ENCODE results near the gene EPHB3. TPM values are rescaled to one million over a fixed set of nuclear protein-coding genes. Genes with fewer than 3 reads are reported as not detected.

EPHB3 gene
- total and polyA plus RNA-seq, 5 donors from 2014 or later: not detected

DNA sequence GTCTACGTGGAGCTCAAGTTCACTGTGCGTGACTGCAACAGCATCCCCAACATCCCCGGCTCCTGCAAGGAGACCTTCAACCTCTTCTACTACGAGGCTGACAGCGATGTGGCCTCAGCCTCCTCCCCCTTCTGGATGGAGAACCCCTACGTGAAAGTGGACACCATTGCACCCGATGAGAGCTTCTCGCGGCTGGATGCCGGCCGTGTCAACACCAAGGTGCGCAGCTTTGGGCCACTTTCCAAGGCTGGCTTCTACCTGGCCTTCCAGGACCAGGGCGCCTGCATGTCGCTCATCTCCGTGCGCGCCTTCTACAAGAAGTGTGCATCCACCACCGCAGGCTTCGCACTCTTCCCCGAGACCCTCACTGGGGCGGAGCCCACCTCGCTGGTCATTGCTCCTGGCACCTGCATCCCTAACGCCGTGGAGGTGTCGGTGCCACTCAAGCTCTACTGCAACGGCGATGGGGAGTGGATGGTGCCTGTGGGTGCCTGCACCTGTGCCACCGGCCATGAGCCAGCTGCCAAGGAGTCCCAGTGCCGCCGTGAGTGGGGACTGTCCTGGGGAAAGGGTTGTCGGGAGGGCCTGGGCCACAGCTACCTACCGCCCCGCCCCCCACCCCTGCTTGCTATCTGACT lies 11.2 kb downstream of the EPHB3 start:
- no peaks in the 10 kb centered on the region for H3K36me3 ChIP-seq (ENCODE audit: control insufficient read depth, insufficient read depth, low read length)
- no peak overlapping the region for H3K27ac ChIP-seq (ENCODE audit: insufficient read depth, low read length, poor library complexity, severe bottlenecking)
- Mint-ChIP-seq H3K4me1 (peaks cover 0 to 7% (median 0%) of the 10 kb centered on the region in 4 donors), H3K9me3 (peaks cover 0 to 2% (median 0%) of the 10 kb centered on the region in 7 donors), H3K4me3 (peak overlapping the region in 1 of 4 donors; percentile 27), H3K27ac (no peak overlapping the region), H3K27me3 (peaks cover 23% of the 10 kb centered on the region), H3K36me3 (no peaks in the 10 kb centered on the region)
- DNase-seq (no peak), ATAC-seq (ENCODE audit: low read depth in 2 of 2) (no peak)
- H3K27me3 ChIP-seq (ENCODE audit: control insufficient read depth, insufficient read depth, low read length): peaks cover 14% of the 10 kb centered on the region
- peaks cover 8% of the 10 kb centered on the region for H3K4me1 ChIP-seq (ENCODE audit: control insufficient read depth, insufficient read depth, low read length, poor library complexity, severe bottlenecking)
- no peak overlapping the region for H3K4me3 ChIP-seq (ENCODE audit: low read depth, low read length)
- H3K9me3 ChIP-seq (ENCODE audit: control insufficient read depth in 2 of 2, low read length in 2 of 2): no peaks in the 10 kb centered on the region

DNA sequence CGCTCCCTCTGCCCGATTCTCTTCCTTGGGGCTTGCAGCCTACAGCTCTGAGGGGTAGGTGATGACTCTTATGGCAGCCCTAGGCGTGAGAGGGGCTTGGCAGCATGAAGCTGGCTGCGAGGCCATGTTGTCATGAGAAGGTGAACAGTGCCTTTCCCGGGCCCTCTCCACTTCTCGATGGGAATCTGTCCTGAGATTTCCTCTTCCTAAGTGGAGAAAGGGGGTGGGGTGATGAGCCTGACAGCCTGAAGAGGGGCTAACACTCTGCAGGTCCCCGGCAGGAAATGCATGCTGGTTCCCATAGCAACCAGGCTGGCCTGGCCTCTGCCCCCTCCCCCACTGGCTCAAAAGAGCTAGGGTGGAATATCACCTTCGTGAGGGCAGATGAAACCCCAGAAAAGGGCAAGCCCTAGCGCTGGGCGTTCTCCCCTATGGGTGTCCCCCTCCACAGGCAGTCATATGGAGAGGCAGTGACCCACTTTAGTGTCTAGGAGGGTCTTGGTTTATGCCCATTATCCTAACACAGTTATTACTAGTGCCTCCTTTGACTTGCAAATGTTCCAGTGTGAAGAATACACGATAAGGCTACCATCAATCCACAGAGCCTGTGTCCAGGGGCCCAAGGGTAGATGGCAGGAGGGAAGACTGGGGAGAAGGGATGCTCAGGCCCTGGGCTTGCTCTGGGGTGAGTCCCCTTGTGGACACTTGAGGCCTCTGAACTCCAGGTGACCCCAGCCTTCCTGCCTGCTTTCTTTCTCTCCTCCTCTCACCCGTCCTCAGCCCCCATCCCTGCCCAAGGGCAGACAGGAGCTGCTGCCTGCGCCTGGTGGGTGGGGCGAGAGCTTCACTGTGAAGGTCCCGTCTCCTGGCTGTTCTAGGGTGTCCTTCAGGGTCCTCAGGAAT lies 13.2 kb downstream of the EPHB3 start:
- Mint-ChIP-seq H3K4me1 (peaks cover 0 to 4% (median 0%) of the 10 kb centered on the region in 4 donors), H3K36me3 (no peaks in the 10 kb centered on the region), H3K9me3 (peaks cover 0 to 2% (median 0%) of the 10 kb centered on the region in 7 donors), H3K27ac (no peak overlapping the region), H3K27me3 (peaks cover 19% of the 10 kb centered on the region), H3K4me3 (no peak overlapping the region)
- Histone ChIP-seq H3K4me1 (ENCODE audit: control insufficient read depth, insufficient read depth, low read length, poor library complexity, severe bottlenecking) (no peaks in the 10 kb centered on the region), H3K36me3 (ENCODE audit: control insufficient read depth, insufficient read depth, low read length) (no peaks in the 10 kb centered on the region), H3K9me3 (ENCODE audit: control insufficient read depth in 2 of 2, low read length in 2 of 2) (no peaks in the 10 kb centered on the region), H3K27ac (ENCODE audit: insufficient read depth, low read length, poor library complexity, severe bottlenecking) (no peak overlapping the region), H3K27me3 (ENCODE audit: control insufficient read depth, insufficient read depth, low read length) (peaks cover 7% of the 10 kb centered on the region), H3K4me3 (ENCODE audit: low read depth, low read length) (no peak overlapping the region)
- DNase-seq (no peak), ATAC-seq (ENCODE audit: low read depth in 2 of 2) (no peak)

DNA sequence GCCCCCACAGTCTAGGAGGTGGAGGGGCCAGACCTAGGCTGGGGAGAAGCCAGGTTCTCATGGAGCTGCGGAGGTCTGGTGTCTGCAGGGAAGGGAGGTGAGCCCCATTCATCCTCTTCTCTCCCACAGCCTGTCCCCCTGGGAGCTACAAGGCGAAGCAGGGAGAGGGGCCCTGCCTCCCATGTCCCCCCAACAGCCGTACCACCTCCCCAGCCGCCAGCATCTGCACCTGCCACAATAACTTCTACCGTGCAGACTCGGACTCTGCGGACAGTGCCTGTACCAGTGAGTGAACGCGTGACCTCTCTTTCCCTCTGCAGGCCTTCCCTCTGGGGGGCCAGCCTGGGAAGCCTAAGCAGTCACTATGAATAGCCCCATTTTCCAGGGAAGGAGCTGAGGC lies 14.1 kb downstream of the EPHB3 start:
- H3K4me3 Mint-ChIP-seq: no peak overlapping the region
- H3K4me1 ChIP-seq (ENCODE audit: control insufficient read depth, insufficient read depth, low read length, poor library complexity, severe bottlenecking): no peaks in the 10 kb centered on the region
- DNase-seq (no peak), ATAC-seq (ENCODE audit: low read depth in 2 of 2) (no peak)
- H3K27ac Mint-ChIP-seq: no peak overlapping the region
- H3K4me3 ChIP-seq (ENCODE audit: low read depth, low read length): no peak overlapping the region
- peaks cover 0 to 4% (median 0%) of the 10 kb centered on the region in 4 donors for H3K4me1 Mint-ChIP-seq
- H3K9me3 ChIP-seq (ENCODE audit: control insufficient read depth in 2 of 2, low read length in 2 of 2): no peaks in the 10 kb centered on the region
- no peak overlapping the region for H3K27ac ChIP-seq (ENCODE audit: insufficient read depth, low read length, poor library complexity, severe bottlenecking)
- H3K27me3 ChIP-seq (ENCODE audit: control insufficient read depth, insufficient read depth, low read length): no peaks in the 10 kb centered on the region
- H3K36me3 ChIP-seq (ENCODE audit: control insufficient read depth, insufficient read depth, low read length): no peaks in the 10 kb centered on the region
- H3K27me3 Mint-ChIP-seq: peaks cover 11% of the 10 kb centered on the region
- peaks cover 0 to 2% (median 0%) of the 10 kb centered on the region in 7 donors for H3K9me3 Mint-ChIP-seq
- no peaks in the 10 kb centered on the region for H3K36me3 Mint-ChIP-seq

DNA sequence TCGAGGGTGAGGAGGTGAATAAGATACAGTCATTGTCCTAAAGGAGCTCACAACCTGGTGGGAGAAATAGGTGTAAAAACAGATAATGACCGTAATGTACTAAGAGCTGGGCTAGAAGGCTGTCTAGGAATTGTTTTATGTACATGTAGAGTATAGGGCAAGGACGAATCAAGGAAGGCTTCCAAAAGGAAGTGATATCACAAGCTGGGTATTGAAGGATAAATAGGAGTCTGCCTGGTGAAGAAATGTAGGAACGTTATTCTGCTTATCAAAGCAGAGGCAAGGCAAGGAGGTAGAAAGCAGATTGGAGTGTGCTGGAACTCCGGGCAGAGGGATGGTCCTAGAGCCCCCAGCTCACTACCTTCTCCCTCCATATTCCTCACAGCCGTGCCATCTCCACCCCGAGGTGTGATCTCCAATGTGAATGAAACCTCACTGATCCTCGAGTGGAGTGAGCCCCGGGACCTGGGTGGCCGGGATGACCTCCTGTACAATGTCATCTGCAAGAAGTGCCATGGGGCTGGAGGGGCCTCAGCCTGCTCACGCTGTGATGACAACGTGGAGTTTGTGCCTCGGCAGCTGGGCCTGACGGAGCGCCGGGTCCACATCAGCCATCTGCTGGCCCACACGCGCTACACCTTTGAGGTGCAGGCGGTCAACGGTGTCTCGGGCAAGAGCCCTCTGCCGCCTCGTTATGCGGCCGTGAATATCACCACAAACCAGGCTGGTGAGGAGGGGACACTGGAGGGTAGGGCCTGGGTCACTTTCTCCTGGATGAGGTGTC lies 15.1 kb downstream of the EPHB3 start:
- peaks cover 0 to 2% (median 0%) of the 10 kb centered on the region in 4 donors for H3K4me1 Mint-ChIP-seq

DNA sequence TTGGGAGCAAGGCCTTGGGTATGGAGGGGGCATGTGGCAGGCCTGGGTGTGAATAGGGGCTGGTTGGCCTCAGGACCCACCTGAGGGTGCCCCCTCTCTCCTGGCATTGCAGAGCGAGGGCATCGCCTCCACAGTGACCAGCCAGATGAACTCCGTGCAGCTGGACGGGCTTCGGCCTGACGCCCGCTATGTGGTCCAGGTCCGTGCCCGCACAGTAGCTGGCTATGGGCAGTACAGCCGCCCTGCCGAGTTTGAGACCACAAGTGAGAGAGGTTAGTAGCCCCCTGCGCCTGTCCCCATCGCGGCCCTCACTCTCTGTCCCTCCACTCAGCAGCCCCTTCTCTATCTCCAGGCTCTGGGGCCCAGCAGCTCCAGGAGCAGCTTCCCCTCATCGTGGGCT lies 16.0 kb downstream of the EPHB3 start:
- no peaks in the 10 kb centered on the region for H3K4me1 ChIP-seq (ENCODE audit: control insufficient read depth, insufficient read depth, low read length, poor library complexity, severe bottlenecking)
- no peak overlapping the region for H3K4me3 ChIP-seq (ENCODE audit: low read depth, low read length)
- Mint-ChIP-seq H3K9me3 (no peaks in the 10 kb centered on the region), H3K4me1 (peaks cover 0 to 1% (median 0%) of the 10 kb centered on the region in 4 donors), H3K27ac (no peak overlapping the region), H3K36me3 (no peaks in the 10 kb centered on the region), H3K27me3 (peaks cover 9% of the 10 kb centered on the region), H3K4me3 (no peak overlapping the region)
- no peak for DNase-seq
- H3K27ac ChIP-seq (ENCODE audit: insufficient read depth, low read length, poor library complexity, severe bottlenecking): no peak overlapping the region
- no peaks in the 10 kb centered on the region for H3K27me3 ChIP-seq (ENCODE audit: control insufficient read depth, insufficient read depth, low read length)
- no peaks in the 10 kb centered on the region for H3K36me3 ChIP-seq (ENCODE audit: control insufficient read depth, insufficient read depth, low read length)
- ATAC-seq (ENCODE audit: low read depth in 2 of 2): no peak
- H3K9me3 ChIP-seq (ENCODE audit: control insufficient read depth in 2 of 2, low read length in 2 of 2): no peaks in the 10 kb centered on the region

More for the DNA sequence above, 15.1 kb downstream of the EPHB3 start:
- Histone ChIP-seq H3K4me1 (ENCODE audit: control insufficient read depth, insufficient read depth, low read length, poor library complexity, severe bottlenecking) (no peaks in the 10 kb centered on the region), H3K9me3 (ENCODE audit: control insufficient read depth in 2 of 2, low read length in 2 of 2) (no peaks in the 10 kb centered on the region), H3K27me3 (ENCODE audit: control insufficient read depth, insufficient read depth, low read length) (no peaks in the 10 kb centered on the region), H3K27ac (ENCODE audit: insufficient read depth, low read length, poor library complexity, severe bottlenecking) (no peak overlapping the region), H3K4me3 (ENCODE audit: low read depth, low read length) (no peak overlapping the region), H3K36me3 (ENCODE audit: control insufficient read depth, insufficient read depth, low read length) (no peaks in the 10 kb centered on the region)
- H3K27ac Mint-ChIP-seq: no peak overlapping the region
- H3K27me3 Mint-ChIP-seq: peaks cover 8% of the 10 kb centered on the region
- ATAC-seq (ENCODE audit: low read depth in 2 of 2) (no peak), DNase-seq (no peak)
- no peak overlapping the region for H3K4me3 Mint-ChIP-seq
- H3K9me3 Mint-ChIP-seq: peaks cover 0 to 2% (median 0%) of the 10 kb centered on the region in 7 donors
- no peaks in the 10 kb centered on the region for H3K36me3 Mint-ChIP-seq

DNA sequence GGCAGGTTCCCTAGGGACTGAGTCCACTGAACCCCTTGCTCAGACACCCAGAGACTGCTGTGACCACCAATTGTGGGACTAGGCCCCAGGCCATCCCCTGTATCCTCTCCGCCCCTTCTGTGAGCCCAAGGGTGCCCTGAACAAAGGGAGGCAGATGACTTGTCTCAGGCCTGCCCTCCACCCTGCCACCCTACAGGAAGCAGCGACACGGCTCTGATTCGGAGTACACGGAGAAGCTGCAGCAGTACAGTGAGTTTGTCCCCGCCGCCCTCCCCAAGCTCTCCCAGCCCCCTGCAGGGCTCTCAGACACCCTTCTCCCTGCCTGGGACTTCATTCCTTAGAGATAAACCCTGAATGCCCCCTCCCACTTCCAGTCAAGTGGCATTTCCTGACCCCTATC lies 16.6 kb downstream of the EPHB3 start:
- H3K27ac ChIP-seq (ENCODE audit: insufficient read depth, low read length, poor library complexity, severe bottlenecking): no peak overlapping the region
- H3K36me3 Mint-ChIP-seq: no peaks in the 10 kb centered on the region
- no peaks in the 10 kb centered on the region for H3K27me3 ChIP-seq (ENCODE audit: control insufficient read depth, insufficient read depth, low read length)
- no peaks in the 10 kb centered on the region for H3K4me1 ChIP-seq (ENCODE audit: control insufficient read depth, insufficient read depth, low read length, poor library complexity, severe bottlenecking)
- H3K9me3 Mint-ChIP-seq: no peaks in the 10 kb centered on the region
- ATAC-seq (ENCODE audit: low read depth in 2 of 2) (no peak), DNase-seq (no peak)
- peaks cover 15% of the 10 kb centered on the region for H3K27me3 Mint-ChIP-seq
- H3K4me3 Mint-ChIP-seq: no peak overlapping the region
- H3K36me3 ChIP-seq (ENCODE audit: control insufficient read depth, insufficient read depth, low read length): no peaks in the 10 kb centered on the region
- H3K4me1 Mint-ChIP-seq: peaks cover 0 to 6% (median 3%) of the 10 kb centered on the region in 4 donors
- H3K4me3 ChIP-seq (ENCODE audit: low read depth, low read length): no peak overlapping the region
- H3K27ac Mint-ChIP-seq: no peak overlapping the region
- no peaks in the 10 kb centered on the region for H3K9me3 ChIP-seq (ENCODE audit: control insufficient read depth in 2 of 2, low read length in 2 of 2)

DNA sequence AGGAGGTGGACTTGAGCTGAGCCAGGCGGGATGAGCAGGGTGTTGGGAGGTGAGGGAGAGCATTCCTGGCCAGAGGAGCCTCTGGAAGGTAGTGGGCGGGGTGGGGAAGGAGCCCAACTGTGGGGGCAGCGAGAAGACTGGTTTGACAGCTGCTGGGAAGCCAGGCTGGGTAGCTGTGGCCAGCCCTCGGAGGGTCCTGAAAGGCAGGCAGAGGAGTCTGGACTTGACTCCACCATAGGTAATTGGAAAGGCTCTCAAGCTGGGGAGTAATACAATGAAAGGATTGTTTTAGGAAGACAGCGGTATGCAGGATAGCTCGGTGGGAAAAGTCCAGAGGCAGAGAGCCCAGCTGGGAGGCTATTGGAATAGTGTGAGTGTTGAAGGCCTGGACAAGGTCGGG lies 17.2 kb downstream of the EPHB3 start:
- H3K27ac Mint-ChIP-seq: no peak overlapping the region
- Histone ChIP-seq H3K4me1 (ENCODE audit: control insufficient read depth, insufficient read depth, low read length, poor library complexity, severe bottlenecking) (no peaks in the 10 kb centered on the region), H3K4me3 (ENCODE audit: low read depth, low read length) (no peak overlapping the region), H3K27me3 (ENCODE audit: control insufficient read depth, insufficient read depth, low read length) (no peaks in the 10 kb centered on the region), H3K27ac (ENCODE audit: insufficient read depth, low read length, poor library complexity, severe bottlenecking) (no peak overlapping the region), H3K9me3 (ENCODE audit: control insufficient read depth in 2 of 2, low read length in 2 of 2) (no peaks in the 10 kb centered on the region), H3K36me3 (ENCODE audit: control insufficient read depth, insufficient read depth, low read length) (no peaks in the 10 kb centered on the region)
- H3K36me3 Mint-ChIP-seq: no peaks in the 10 kb centered on the region
- DNase-seq: no peak
- H3K27me3 Mint-ChIP-seq: peaks cover 16% of the 10 kb centered on the region
- no peaks in the 10 kb centered on the region for H3K9me3 Mint-ChIP-seq
- no peak for ATAC-seq (ENCODE audit: low read depth in 2 of 2)
- peaks cover 0 to 7% (median 3%) of the 10 kb centered on the region in 4 donors for H3K4me1 Mint-ChIP-seq
- H3K4me3 Mint-ChIP-seq: no peak overlapping the region

All from CD4-positive, CD25-positive, alpha-beta regulatory T cell (primary cell).